GM12864 (cell line): Measurements from ENCODE around the gene ENDOV.

Experiments used
- DNase-seq: peaks from one replicate; pipeline ENCODE4 v3.0.0-alpha.2; 2011; ENCODE audit warnings: low read depth
- H3K4me3 ChIP-seq: 2 replicates; pipeline ENCODE4 v1.5.1; 2011; ENCODE audit warnings: mild to moderate bottlenecking, low read depth, low read length, control low read depth
- CTCF ChIP-seq: IDR thresholded peaks from 2 replicates; pipeline ENCODE4 v1.5.1; 2011; ENCODE audit warnings: low read depth, mild to moderate bottlenecking, moderate library complexity, low read length, control low read depth, inconsistent platforms; ENCODE audit errors: missing control alignments

The ENDOV gene

GRCh38 chr17:80432961-80433550 is 18.1 kb downstream of the ENDOV start:
- no peak overlapping the region for H3K4me3 ChIP-seq
- DNase-seq: no peak
- TF ChIP-seq CTCF: no peak

DNA sequence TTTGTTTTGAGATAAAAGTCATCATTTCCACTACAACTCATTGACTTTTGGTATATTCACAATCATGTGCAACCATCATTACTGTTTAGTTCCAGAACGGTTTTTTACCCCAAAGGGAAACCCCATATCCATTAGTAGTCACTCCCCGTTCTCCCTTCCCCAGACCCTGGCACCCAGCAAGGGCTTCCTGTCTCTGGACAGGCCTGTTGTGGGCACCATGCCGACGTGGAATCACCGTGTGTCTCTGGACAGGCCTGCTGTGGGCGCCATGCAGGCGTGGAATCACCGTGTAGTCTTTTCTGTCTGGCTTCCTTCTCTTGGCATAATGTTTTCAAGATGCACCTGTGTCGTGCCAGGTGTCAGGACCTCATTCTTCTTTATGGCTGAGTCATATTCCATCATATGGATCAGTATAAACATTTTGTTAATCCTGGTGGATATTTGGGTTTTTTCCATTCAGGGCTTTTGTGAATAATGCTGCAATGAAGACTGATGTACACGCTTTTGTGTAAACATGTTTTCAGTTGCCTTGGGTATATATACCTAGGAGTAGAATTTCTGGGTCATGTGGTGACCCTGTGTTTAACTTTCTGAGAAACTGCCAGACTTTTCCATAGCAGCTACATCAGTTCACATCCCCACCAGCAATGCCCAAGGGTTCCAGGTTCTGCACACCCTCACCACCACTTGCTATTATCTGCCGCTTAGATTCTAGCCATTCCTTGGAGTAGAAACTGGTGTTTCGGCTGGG is 19.1 kb downstream of the ENDOV start:
- no peak for DNase-seq
- no peak for TF ChIP-seq CTCF
- H3K4me3 ChIP-seq: no peak overlapping the region

- DNase-seq: no peak
- no peak for TF ChIP-seq CTCF
- H3K4me3 ChIP-seq: no peak overlapping the region
Measured at GRCh38 chr17:80437532-80437931, 22.6 kb downstream of the ENDOV start.

DNA sequence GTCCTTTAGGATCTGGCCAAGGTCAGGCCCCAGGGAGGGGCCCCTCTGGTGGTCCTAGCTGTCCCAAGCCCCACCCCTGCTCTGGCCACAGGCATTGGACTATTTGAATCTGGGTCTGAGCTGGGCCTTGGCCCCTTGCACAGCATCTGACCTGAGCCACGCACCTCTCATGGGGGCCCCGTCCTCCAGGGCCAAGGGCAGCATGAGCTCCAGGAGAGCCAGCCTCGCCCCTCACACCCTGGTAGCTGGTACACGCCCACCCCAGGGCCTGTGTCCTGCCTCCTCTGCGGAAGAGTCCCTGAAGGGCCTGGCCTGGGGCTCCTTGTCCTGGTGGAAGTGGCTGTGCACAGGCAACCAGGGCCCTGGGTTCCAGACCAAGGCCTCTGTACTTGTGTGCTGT is 23.8 kb downstream of the ENDOV start:
- no peak for DNase-seq
- no peak for TF ChIP-seq CTCF
- H3K4me3 ChIP-seq: no peak overlapping the region

- TF ChIP-seq CTCF: no peak
- H3K4me3 ChIP-seq: no peak overlapping the region
- no peak for DNase-seq
Measured at GRCh38 chr17:80439499-80439898, 24.5 kb downstream of the ENDOV start.

DNA sequence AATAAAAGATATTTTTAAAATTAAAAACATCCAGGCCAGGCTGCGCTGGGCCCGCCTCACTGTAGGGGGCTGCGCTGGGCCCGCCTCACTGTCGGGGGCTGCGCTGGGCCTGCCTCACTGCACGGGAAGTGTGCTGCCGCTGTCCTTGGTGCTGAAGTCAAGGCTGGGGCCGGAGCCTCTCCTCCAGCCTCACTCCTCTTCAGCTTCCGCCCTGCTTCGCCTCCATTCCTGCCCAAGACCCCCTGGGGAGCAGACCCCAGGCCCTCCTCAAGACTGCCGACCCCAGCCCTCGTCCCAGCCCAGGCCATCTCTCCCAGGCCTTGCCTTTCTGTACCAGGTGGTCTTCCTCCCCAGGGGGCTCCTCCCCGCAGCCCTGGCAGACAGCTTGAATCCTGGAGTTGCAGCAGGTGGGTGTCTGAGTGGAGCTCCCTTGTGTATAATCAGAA is 26.2 kb downstream of the ENDOV start:
- TF ChIP-seq CTCF: no peak

More for the DNA sequence above, 26.2 kb downstream of the ENDOV start:
- no peak overlapping the region for H3K4me3 ChIP-seq
- DNase-seq: no peak
